ENCODE results near the gene PIAS1.

DNA sequence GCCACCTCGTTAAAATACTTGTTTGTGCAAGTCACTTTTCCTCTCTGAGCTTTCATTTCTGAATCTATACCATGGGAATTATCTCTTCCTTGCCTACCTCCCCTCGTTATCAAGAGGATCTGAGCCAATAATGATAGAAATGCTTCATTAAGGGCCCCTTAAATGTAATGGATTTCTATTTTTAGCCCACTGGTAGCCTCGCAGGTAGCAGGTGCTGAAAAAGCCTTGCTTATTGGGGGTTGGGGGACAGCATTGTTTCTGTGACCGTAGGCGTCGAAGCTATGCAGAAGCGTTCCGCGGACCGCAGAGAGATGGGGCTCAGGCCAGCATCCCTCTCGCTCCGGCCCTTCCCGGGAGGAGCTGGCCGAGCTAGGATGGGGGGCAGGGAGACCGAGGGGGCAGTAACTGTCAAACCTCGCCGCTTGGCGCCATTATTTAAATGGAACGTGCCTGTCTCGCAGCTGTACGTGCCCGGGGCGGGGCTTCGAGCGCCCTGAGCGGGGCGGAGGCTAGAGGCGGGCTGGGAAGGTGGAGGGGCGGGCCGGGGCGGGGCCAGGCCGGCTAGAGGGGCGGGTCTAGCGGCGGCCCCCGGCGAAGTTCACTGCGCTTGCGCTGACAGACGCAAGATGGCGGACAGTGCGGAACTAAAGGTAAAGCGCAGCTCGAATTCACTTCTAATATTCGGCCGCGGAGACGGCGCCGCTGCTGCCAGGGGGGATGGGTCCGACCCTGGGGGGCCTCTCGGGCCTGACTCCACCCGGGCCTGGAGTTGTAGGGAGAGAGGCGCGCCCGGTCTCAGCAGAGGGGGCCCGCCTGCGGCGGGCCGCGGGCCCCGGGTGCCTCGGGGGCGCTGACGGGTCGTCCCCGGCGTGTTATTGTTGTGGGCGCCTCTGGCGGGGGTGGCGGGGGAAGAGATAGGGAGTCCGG is at the start of gene PIAS1:
- TF ChIP-seq, protein P1, sequence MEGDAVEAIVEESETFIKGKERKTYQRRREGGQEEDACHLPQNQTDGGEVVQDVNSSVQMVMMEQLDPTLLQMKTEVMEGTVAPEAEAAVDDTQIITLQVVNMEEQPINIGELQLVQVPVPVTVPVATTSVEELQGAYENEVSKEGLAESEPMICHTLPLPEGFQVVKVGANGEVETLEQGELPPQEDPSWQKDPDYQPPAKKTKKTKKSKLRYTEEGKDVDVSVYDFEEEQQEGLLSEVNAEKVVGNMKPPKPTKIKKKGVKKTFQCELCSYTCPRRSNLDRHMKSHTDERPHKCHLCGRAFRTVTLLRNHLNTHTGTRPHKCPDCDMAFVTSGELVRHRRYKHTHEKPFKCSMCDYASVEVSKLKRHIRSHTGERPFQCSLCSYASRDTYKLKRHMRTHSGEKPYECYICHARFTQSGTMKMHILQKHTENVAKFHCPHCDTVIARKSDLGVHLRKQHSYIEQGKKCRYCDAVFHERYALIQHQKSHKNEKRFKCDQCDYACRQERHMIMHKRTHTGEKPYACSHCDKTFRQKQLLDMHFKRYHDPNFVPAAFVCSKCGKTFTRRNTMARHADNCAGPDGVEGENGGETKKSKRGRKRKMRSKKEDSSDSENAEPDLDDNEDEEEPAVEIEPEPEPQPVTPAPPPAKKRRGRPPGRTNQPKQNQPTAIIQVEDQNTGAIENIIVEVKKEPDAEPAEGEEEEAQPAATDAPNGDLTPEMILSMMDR (IDR thresholded peaks at IDR 0.05), result peak in 2 of 7 experiments; percentile 4 to 12
- peak; percentile 81 to 95 (median 93) for TF ChIP-seq POLR2A (IDR thresholded peaks at IDR 0.05)

All from body of pancreas (tissue), 4 donors.